Endodermal cell (in vitro differentiated cells): ENCODE results near the gene L3HYPDH. TPM values are rescaled to one million over a fixed set of nuclear protein-coding genes. Genes with fewer than 3 reads are reported as not detected.

Source experiments
- DNase-seq: peaks from one replicate; pipeline ENCODE4 v3.0.0-alpha.2; 2017
- H3K27ac ChIP-seq: 2 replicates; pipeline ENCODE4 v1.5.1; 2013; ENCODE audit warnings: mild to moderate bottlenecking, low read depth, low read length, moderate library complexity
- H3K27me3 ChIP-seq: 2 replicates; pipeline ENCODE4 v1.6.1; 2013; ENCODE audit warnings: mild to moderate bottlenecking, low read length, moderate library complexity; ENCODE audit not compliant: insufficient read depth, control insufficient read depth, poor library complexity, severe bottlenecking
- H3K36me3 ChIP-seq: 2 replicates; pipeline ENCODE4 v1.7.0; 2013; ENCODE audit warnings: mild to moderate bottlenecking, low read length, moderate library complexity; ENCODE audit not compliant: control insufficient read depth, insufficient read depth
- H3K4me1 ChIP-seq: one replicate; pipeline ENCODE4 v1.7.0; 2013; ENCODE audit warnings: low read length; ENCODE audit not compliant: control insufficient read depth, insufficient read depth
- H3K4me3 ChIP-seq: 2 replicates; pipeline ENCODE4 v1.5.1; 2013; ENCODE audit warnings: mild to moderate bottlenecking, low read length, moderate library complexity
- H3K9ac ChIP-seq: 2 replicates; pipeline ENCODE4 v1.6.1; 2013; ENCODE audit warnings: mild to moderate bottlenecking, low read length, moderate library complexity; ENCODE audit not compliant: poor library complexity, severe bottlenecking; ENCODE audit errors: extremely low read depth
- H3K9me3 ChIP-seq: 2 replicates; pipeline ENCODE4 v1.6.1; 2013; ENCODE audit warnings: mild to moderate bottlenecking, low read length, moderate library complexity; ENCODE audit not compliant: control insufficient read depth
- H3K27ac Mint-ChIP-seq: 2 replicates; pipeline ENCODE4 v1.8.0; 2020; ENCODE audit warnings: mixed read lengths
- H3K27me3 Mint-ChIP-seq: 2 replicates; pipeline ENCODE4 v1.8.0; 2021; ENCODE audit warnings: mild to moderate bottlenecking, mixed read lengths; ENCODE audit not compliant: insufficient read depth
- H3K36me3 Mint-ChIP-seq: 2 replicates; pipeline ENCODE4 v1.8.0; 2020; ENCODE audit warnings: low read depth, mixed read lengths
- H3K4me1 Mint-ChIP-seq: 2 replicates; pipeline ENCODE4 v1.8.0; 2020; ENCODE audit warnings: mixed read lengths
- H3K4me3 Mint-ChIP-seq: 2 replicates; pipeline ENCODE4 v1.8.0; 2020; ENCODE audit warnings: mild to moderate bottlenecking, moderate library complexity, mixed read lengths
- H3K9me3 Mint-ChIP-seq: 2 replicates; pipeline ENCODE4 v1.8.0; 2020; ENCODE audit warnings: mild to moderate bottlenecking, mixed read lengths
- WGBS, 2 experiments: methylation state at CpG; one replicate each; pipeline versions ENCODE4 v1.1.5 to v1.1.7; 2013; ENCODE audit warnings: missing lambda C conversion rate in 2 of 2, mixed read lengths in 1 of 2; ENCODE audit not compliant: insufficient coverage in 1 of 2, insufficient read length in 1 of 2; 5-methylcytosine and 5-hydroxymethylcytosine counted together
- total RNA-seq, 2 donors: library from RNA; stranded (reverse); fragmentation: NEBNext Ultra II Directional in 1 of 2; extraction: Animal tissue kit (Norgen Biotek cat#: 25700) in 1 of 2; gene quantifications; 2 replicates in 1 of 2; 3 replicates in 1 of 2; pipeline ENCODE4 v1.2.1, GENCODE V29; 2021
- TF ChIP-seq, protein P1 (sequence below): fragments of 200-600 bp; sonication (generic); conservative IDR thresholded peaks from 2 replicates; pipeline ENCODE4 v1.5.0; 2021; ENCODE audit warnings: antibody characterized with exemption, mild to moderate bottlenecking

L3HYPDH gene
- total RNA-seq, 2 donors from 2014 or later, result 24.7 to 30.3 TPM

DNA sequence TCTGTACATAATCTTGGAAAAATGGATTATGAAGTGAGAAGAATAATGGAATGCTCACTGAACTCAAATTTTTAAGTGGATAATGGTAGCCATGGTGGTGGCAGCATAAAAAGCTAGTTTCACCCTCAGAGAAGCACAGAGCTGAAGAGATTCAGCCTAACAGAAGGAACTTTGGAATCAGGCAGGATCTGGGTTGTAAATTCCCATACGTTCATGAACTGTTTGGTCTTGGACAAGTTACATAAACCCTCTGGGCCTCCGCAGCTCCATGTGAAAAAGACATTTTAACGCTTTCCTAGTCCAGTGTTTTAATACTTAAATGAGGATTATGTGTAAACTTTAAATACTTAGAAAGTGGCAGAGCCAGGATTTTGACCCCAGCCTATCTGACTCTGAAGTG is 26.8 kb upstream of the L3HYPDH start:
- Mint-ChIP-seq H3K9me3 (peaks cover 26% of the 10 kb centered on the region), H3K36me3 (no peaks in the 10 kb centered on the region), H3K27me3 (peaks cover 5% of the 10 kb centered on the region), H3K4me1 (peaks cover 9% of the 10 kb centered on the region), H3K4me3 (no peak overlapping the region), H3K27ac (no peak overlapping the region)
- Histone ChIP-seq H3K9me3 (no peaks in the 10 kb centered on the region), H3K27ac (no peak overlapping the region), H3K36me3 (no peaks in the 10 kb centered on the region), H3K4me3 (no peak overlapping the region), H3K9ac (no peak overlapping the region), H3K4me1 (peaks cover 3% of the 10 kb centered on the region), H3K27me3 (no peaks in the 10 kb centered on the region)
- 78 to 79% methylated on average over 2 to 3 of the region's 3 CpGs for WGBS, 2 experiments
- TF ChIP-seq, protein P1, sequence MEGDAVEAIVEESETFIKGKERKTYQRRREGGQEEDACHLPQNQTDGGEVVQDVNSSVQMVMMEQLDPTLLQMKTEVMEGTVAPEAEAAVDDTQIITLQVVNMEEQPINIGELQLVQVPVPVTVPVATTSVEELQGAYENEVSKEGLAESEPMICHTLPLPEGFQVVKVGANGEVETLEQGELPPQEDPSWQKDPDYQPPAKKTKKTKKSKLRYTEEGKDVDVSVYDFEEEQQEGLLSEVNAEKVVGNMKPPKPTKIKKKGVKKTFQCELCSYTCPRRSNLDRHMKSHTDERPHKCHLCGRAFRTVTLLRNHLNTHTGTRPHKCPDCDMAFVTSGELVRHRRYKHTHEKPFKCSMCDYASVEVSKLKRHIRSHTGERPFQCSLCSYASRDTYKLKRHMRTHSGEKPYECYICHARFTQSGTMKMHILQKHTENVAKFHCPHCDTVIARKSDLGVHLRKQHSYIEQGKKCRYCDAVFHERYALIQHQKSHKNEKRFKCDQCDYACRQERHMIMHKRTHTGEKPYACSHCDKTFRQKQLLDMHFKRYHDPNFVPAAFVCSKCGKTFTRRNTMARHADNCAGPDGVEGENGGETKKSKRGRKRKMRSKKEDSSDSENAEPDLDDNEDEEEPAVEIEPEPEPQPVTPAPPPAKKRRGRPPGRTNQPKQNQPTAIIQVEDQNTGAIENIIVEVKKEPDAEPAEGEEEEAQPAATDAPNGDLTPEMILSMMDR, result no peak
- DNase-seq, result no peak

DNA sequence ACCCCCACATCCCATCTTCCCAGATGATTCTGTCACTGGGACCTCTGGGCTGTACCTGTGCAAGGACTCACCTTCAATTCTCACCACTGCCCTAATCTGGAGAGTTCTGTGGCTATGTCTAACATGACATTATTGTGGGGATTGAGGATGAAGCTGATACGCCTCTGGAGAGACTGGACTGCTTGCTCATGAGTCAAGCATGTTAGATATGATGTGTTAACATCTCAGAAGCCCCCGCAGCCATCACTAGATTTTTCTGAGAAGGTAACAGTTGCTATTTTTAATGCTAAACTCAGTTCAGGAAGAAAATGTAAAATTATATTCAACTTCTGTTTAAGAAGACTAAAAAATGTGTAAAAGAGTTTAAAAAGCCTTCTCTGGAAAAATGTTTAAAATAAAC is 25.8 kb upstream of the L3HYPDH start:
- Mint-ChIP-seq H3K36me3 (no peaks in the 10 kb centered on the region), H3K9me3 (peaks cover 22% of the 10 kb centered on the region), H3K4me1 (peaks cover 9% of the 10 kb centered on the region), H3K27me3 (peaks cover 5% of the 10 kb centered on the region), H3K4me3 (no peak overlapping the region), H3K27ac (no peak overlapping the region)
- no peak overlapping the region for H3K9ac ChIP-seq
- DNase-seq, result no peak
- H3K4me1 ChIP-seq, result peaks cover 3% of the 10 kb centered on the region
- 93 to 100% methylated on average over 1 to 2 of the region's 2 CpGs for WGBS, 2 experiments
- H3K27me3 ChIP-seq, result no peaks in the 10 kb centered on the region
- no peaks in the 10 kb centered on the region for H3K9me3 ChIP-seq
- H3K4me3 ChIP-seq, result no peak overlapping the region
- TF ChIP-seq, protein P1, result no peak
- no peak overlapping the region for H3K27ac ChIP-seq
- peaks cover under 1% of the 10 kb centered on the region for H3K36me3 ChIP-seq

DNA sequence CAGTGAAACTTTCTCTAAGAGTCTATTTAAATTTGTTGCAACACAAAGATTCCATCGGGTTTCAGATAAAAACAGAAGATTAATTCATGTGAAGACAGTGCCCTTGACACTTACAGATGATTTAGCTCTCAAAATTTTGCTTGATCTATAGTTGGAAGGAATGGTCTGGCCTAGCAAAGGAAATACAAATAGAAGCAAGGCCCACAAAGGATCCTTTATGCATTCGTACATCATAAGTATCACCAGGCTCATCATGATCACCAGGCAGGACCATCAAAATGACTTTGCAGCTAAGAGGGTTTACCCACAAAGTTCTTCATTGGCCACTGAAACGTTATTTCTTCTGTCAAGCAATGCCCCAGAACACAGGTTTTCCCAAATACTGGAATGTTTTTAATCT is 24.9 kb upstream of the L3HYPDH start:
- TF ChIP-seq, protein P1, result no peak
- Histone ChIP-seq H3K36me3 (peaks cover 9% of the 10 kb centered on the region), H3K4me1 (peaks cover 3% of the 10 kb centered on the region), H3K9ac (no peak overlapping the region), H3K27me3 (no peaks in the 10 kb centered on the region), H3K4me3 (no peak overlapping the region), H3K27ac (no peak overlapping the region), H3K9me3 (no peaks in the 10 kb centered on the region)
- no peak overlapping the region for H3K4me3 Mint-ChIP-seq
- H3K27ac Mint-ChIP-seq, result no peak overlapping the region
- H3K4me1 Mint-ChIP-seq, result peaks cover 9% of the 10 kb centered on the region
- 71 to 93% methylated on average over 3 of the region's 3 CpGs for WGBS, 2 experiments
- H3K9me3 Mint-ChIP-seq, result peaks cover 13% of the 10 kb centered on the region
- peaks cover 3% of the 10 kb centered on the region for H3K27me3 Mint-ChIP-seq
- no peak for DNase-seq
- peaks cover 2% of the 10 kb centered on the region for H3K36me3 Mint-ChIP-seq
